Glutamatergic neuron (in vitro differentiated cells): ENCODE results near the gene PAPPA. TPM values are rescaled to one million over a fixed set of nuclear protein-coding genes. Genes with fewer than 3 reads are reported as not detected.

Source experiments
- DNase-seq: peaks from one replicate; pipeline ENCODE4 v3.0.0; 2022
- H3K27ac Mint-ChIP-seq: one replicate; pipeline ENCODE4 v1.8.0; 2020; ENCODE audit warnings: mild to moderate bottlenecking, mixed read lengths, inconsistent platforms; ENCODE audit not compliant: unreplicated experiment
- H3K27me3 Mint-ChIP-seq: one replicate; pipeline ENCODE4 v1.8.0; 2020; ENCODE audit warnings: mild to moderate bottlenecking, moderate library complexity, mixed read lengths, inconsistent platforms; ENCODE audit not compliant: unreplicated experiment
- H3K36me3 Mint-ChIP-seq: one replicate; pipeline ENCODE4 v1.8.0; 2020; ENCODE audit warnings: mild to moderate bottlenecking, mixed read lengths, inconsistent platforms; ENCODE audit not compliant: unreplicated experiment
- H3K4me1 Mint-ChIP-seq: one replicate; pipeline ENCODE4 v1.8.0; 2020; ENCODE audit warnings: mild to moderate bottlenecking, low read depth, mixed read lengths, inconsistent platforms; ENCODE audit not compliant: unreplicated experiment
- H3K4me3 Mint-ChIP-seq: one replicate; pipeline ENCODE4 v1.8.0; 2020; ENCODE audit warnings: mild to moderate bottlenecking, mixed read lengths, inconsistent platforms; ENCODE audit not compliant: unreplicated experiment
- H3K9me3 Mint-ChIP-seq: one replicate; pipeline ENCODE4 v1.8.0; 2020; ENCODE audit warnings: mild to moderate bottlenecking, moderate library complexity, mixed read lengths, inconsistent platforms; ENCODE audit not compliant: unreplicated experiment
- CTCF ChIP-seq: fragments of 200-600 bp; sonication (generic); IDR thresholded peaks from one replicate; pipeline ENCODE4 v1.5.0; 2021; ENCODE audit not compliant: partially characterized antibody, unreplicated experiment
- total RNA-seq: library from RNA; stranded (reverse); fragmentation: NEBNext Ultra II Directional; extraction: Animal tissue kit (Norgen Biotek cat#: 25700); gene quantifications from one replicate; pipeline ENCODE4 v1.2.1, GENCODE V29; 2021; ENCODE audit not compliant: unreplicated experiment

PAPPA gene
- total RNA-seq, 1 donor from 2014 or later = 10.5 TPM

DNA sequence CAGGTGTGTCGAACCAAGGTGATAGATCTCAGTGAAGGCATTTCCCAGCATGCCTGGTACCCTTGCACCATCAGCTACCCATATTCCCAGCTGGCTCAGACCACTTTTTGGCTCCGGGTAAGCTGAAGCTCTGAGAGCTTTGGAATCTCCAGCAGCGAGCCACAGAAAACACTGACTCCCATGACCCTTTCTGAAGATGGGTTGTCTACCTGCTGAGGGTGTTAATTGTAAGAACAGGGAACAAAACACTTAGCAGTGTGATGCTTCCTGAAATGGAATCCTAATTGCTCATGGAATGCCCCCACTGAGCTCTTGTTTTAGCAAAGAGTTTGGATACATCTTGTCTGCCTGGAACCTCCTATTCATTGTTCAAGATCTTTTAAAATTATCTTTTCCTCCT lies 177.7 kb downstream of the PAPPA start:
- TF ChIP-seq CTCF = no peak
- Mint-ChIP-seq H3K27me3 (no peaks in the 10 kb centered on the region), H3K4me3 (no peak overlapping the region)

GRCh38 chr9:116332090-116332489 lies 178.5 kb downstream of the PAPPA start:
- no peak for DNase-seq
- Mint-ChIP-seq H3K36me3 (no peaks in the 10 kb centered on the region), H3K9me3 (no peaks in the 10 kb centered on the region), H3K27ac (no peak overlapping the region), H3K27me3 (no peaks in the 10 kb centered on the region), H3K4me1 (peaks cover 7% of the 10 kb centered on the region), H3K4me3 (no peak overlapping the region)
- no peak for TF ChIP-seq CTCF

More for the DNA sequence above, 177.7 kb downstream of the PAPPA start:
- H3K27ac Mint-ChIP-seq = no peak overlapping the region
- H3K4me1 Mint-ChIP-seq = no peaks in the 10 kb centered on the region
- no peaks in the 10 kb centered on the region for H3K36me3 Mint-ChIP-seq
- DNase-seq = no peak
- H3K9me3 Mint-ChIP-seq = no peaks in the 10 kb centered on the region

- no peaks in the 10 kb centered on the region for H3K36me3 Mint-ChIP-seq
- DNase-seq = no peak
- H3K4me1 Mint-ChIP-seq = peaks cover 17% of the 10 kb centered on the region
- no peak overlapping the region for H3K4me3 Mint-ChIP-seq
- no peak for TF ChIP-seq CTCF
- H3K27ac Mint-ChIP-seq = no peak overlapping the region
- H3K9me3 Mint-ChIP-seq = no peaks in the 10 kb centered on the region
- H3K27me3 Mint-ChIP-seq = peaks cover 2% of the 10 kb centered on the region
Observed at GRCh38 chr9:116333254-116333653, 179.7 kb downstream of the PAPPA start.

DNA sequence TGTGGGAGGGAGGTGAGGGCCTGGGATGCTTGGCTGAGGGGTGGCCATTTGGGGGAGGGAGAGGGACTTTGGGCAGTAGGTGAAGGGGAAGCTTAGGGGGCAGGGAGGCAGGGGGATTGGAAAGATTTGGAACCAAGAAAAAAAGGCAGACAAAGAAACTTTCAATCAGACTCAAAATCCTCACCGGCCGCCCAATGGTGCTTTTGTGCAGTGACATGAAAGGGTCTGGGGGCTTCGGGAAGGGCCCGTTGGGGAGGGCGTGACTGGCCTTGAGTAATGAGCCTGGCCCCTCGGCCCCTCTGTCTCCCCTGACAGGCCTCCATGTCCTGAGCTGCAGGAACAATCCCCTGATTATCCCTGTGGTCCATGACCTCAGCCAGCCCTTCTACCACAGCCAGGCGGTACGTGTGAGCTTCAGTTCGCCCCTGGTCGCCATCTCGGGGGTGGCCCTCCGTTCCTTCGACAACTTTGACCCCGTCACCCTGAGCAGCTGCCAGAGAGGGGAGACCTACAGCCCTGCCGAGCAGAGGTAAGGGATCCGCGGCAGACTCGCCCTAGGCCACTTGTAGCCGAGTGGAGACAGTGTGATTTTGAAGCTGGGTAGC lies 181.1 kb downstream of the PAPPA start:
- Mint-ChIP-seq H3K4me1 (peaks cover 17% of the 10 kb centered on the region), H3K4me3 (no peak overlapping the region), H3K27me3 (peaks cover 2% of the 10 kb centered on the region), H3K27ac (no peak overlapping the region), H3K9me3 (no peaks in the 10 kb centered on the region), H3K36me3 (no peaks in the 10 kb centered on the region)
- no peak for TF ChIP-seq CTCF
- no peak for DNase-seq

GRCh38 chr9:116335392-116335791 lies 181.8 kb downstream of the PAPPA start:
- Mint-ChIP-seq H3K4me1 (peaks cover 17% of the 10 kb centered on the region), H3K27me3 (peaks cover 4% of the 10 kb centered on the region), H3K9me3 (no peaks in the 10 kb centered on the region), H3K27ac (no peak overlapping the region), H3K4me3 (no peak overlapping the region), H3K36me3 (no peaks in the 10 kb centered on the region)
- no peak for TF ChIP-seq CTCF
- DNase-seq = no peak
